Measurements from ENCODE around the gene TNNI2. TPM values are rescaled to one million over a fixed set of nuclear protein-coding genes. Genes with fewer than 3 reads are reported as not detected.

Gene TNNI2
- total RNA-seq, 1 donor from 2014 or later: 1.1 TPM

GRCh38 chr11:1858576-1858975 lies 19.8 kb downstream of the TNNI2 start:
- Mint-ChIP-seq H3K36me3 (ENCODE audit: unreplicated experiment) (no peaks in the 10 kb centered on the region), H3K27ac (ENCODE audit: unreplicated experiment) (no peak overlapping the region), H3K9me3 (ENCODE audit: unreplicated experiment) (no peaks in the 10 kb centered on the region), H3K4me3 (ENCODE audit: unreplicated experiment) (no peak overlapping the region), H3K27me3 (ENCODE audit: unreplicated experiment) (no peaks in the 10 kb centered on the region), H3K4me1 (ENCODE audit: unreplicated experiment) (peaks cover 13% of the 10 kb centered on the region)
- DNase-seq (ENCODE audit: extremely low spot score, unreplicated experiment): no peak
- no peak for TF ChIP-seq CTCF (IDR thresholded peaks at IDR 0.05)

- Mint-ChIP-seq H3K4me3 (ENCODE audit: unreplicated experiment) (no peak overlapping the region), H3K27me3 (ENCODE audit: unreplicated experiment) (no peaks in the 10 kb centered on the region), H3K27ac (ENCODE audit: unreplicated experiment) (no peak overlapping the region), H3K9me3 (ENCODE audit: unreplicated experiment) (no peaks in the 10 kb centered on the region), H3K36me3 (ENCODE audit: unreplicated experiment) (no peaks in the 10 kb centered on the region), H3K4me1 (ENCODE audit: unreplicated experiment) (peaks cover 17% of the 10 kb centered on the region)
- no peak for TF ChIP-seq CTCF (IDR thresholded peaks at IDR 0.05)
- no peak for DNase-seq (ENCODE audit: extremely low spot score, unreplicated experiment)
Measured at GRCh38 chr11:1859004-1859403, 20.2 kb downstream of the TNNI2 start.

- no peaks in the 10 kb centered on the region for H3K27me3 Mint-ChIP-seq (ENCODE audit: unreplicated experiment)
- no peaks in the 10 kb centered on the region for H3K9me3 Mint-ChIP-seq (ENCODE audit: unreplicated experiment)
- H3K4me3 Mint-ChIP-seq (ENCODE audit: unreplicated experiment): no peak overlapping the region
Measured at GRCh38 chr11:1860108-1860507, 21.3 kb downstream of the TNNI2 start.

GRCh38 chr11:1861435-1862411 lies 22.9 kb downstream of the TNNI2 start:
- no peak overlapping the region for H3K27ac Mint-ChIP-seq (ENCODE audit: unreplicated experiment)
- H3K4me3 Mint-ChIP-seq (ENCODE audit: unreplicated experiment): no peak overlapping the region
- H3K9me3 Mint-ChIP-seq (ENCODE audit: unreplicated experiment): no peaks in the 10 kb centered on the region
- no peaks in the 10 kb centered on the region for H3K27me3 Mint-ChIP-seq (ENCODE audit: unreplicated experiment)
- H3K4me1 Mint-ChIP-seq (ENCODE audit: unreplicated experiment): peaks cover 40% of the 10 kb centered on the region
- no peak for TF ChIP-seq CTCF (IDR thresholded peaks at IDR 0.05)
- no peaks in the 10 kb centered on the region for H3K36me3 Mint-ChIP-seq (ENCODE audit: unreplicated experiment)
- DNase-seq (ENCODE audit: extremely low spot score, unreplicated experiment): no peak

More at GRCh38 chr11:1860108-1860507, 21.3 kb downstream of the TNNI2 start:
- TF ChIP-seq CTCF (IDR thresholded peaks at IDR 0.05): no peak
- Mint-ChIP-seq H3K36me3 (ENCODE audit: unreplicated experiment) (no peaks in the 10 kb centered on the region), H3K27ac (ENCODE audit: unreplicated experiment) (no peak overlapping the region), H3K4me1 (ENCODE audit: unreplicated experiment) (peaks cover 28% of the 10 kb centered on the region)
- DNase-seq (ENCODE audit: extremely low spot score, unreplicated experiment): no peak

- Mint-ChIP-seq H3K27me3 (ENCODE audit: unreplicated experiment) (no peaks in the 10 kb centered on the region), H3K36me3 (ENCODE audit: unreplicated experiment) (no peaks in the 10 kb centered on the region), H3K27ac (ENCODE audit: unreplicated experiment) (peak overlapping the region; percentile 99), H3K4me1 (ENCODE audit: unreplicated experiment) (peaks cover 45% of the 10 kb centered on the region), H3K9me3 (ENCODE audit: unreplicated experiment) (no peaks in the 10 kb centered on the region), H3K4me3 (ENCODE audit: unreplicated experiment) (no peak overlapping the region)
- no peak for TF ChIP-seq CTCF (IDR thresholded peaks at IDR 0.05)
- no peak for DNase-seq (ENCODE audit: extremely low spot score, unreplicated experiment)
Measured at GRCh38 chr11:1862588-1863351, 24.0 kb downstream of the TNNI2 start.
